OCI-LY3 (cell line): ENCODE measurements around the gene KCTD16.

Source experiments
- H2AFZ ChIP-seq: fragments of 200-600, 300-600 bp; shearing (Covaris generic); 2 replicates; pipeline ENCODE4 v1.6.0; 2014; ENCODE audit warnings: antibody characterized with exemption, low read depth, low read length
- H3K27ac ChIP-seq: fragments of 200-600, 300-600 bp; sonication (generic); 2 replicates; pipeline ENCODE4 v1.5.1; 2014; ENCODE audit warnings: mild to moderate bottlenecking, low read length, moderate library complexity, mixed read lengths
- H3K27me3 ChIP-seq: fragments of 200-600, 300-600 bp; sonication (generic); 2 replicates; pipeline ENCODE4 v1.6.1; 2014; ENCODE audit warnings: low read depth, low read length, mixed read lengths
- H3K36me3 ChIP-seq: fragments of 200-600, 300-600 bp; sonication (generic); replicated peaks from 2 replicates; pipeline ENCODE3; 2014; ENCODE audit warnings: low read depth, low read length, mixed read lengths
- H3K4me1 ChIP-seq: fragments of 300-600, 200-600 bp; sonication (generic); 2 replicates; pipeline ENCODE4 v1.6.1; 2014; ENCODE audit warnings: low read length, mixed read lengths
- H3K4me2 ChIP-seq: fragments of 200-600, 300-600 bp; sonication (generic); 2 replicates; pipeline ENCODE4 v1.6.1; 2014; ENCODE audit warnings: low read length, mixed read lengths
- H3K4me3 ChIP-seq: fragments of 300-600, 200-600 bp; sonication (generic); 2 replicates; pipeline ENCODE4 v1.5.1; 2014; ENCODE audit warnings: antibody characterized with exemption, mild to moderate bottlenecking, low read length, moderate library complexity
- H3K79me2 ChIP-seq: fragments of 300-600, 200-600 bp; shearing (Covaris generic); 2 replicates; pipeline ENCODE4 v1.6.1; 2014; ENCODE audit warnings: mild to moderate bottlenecking, low read length, mixed read lengths
- H3K9ac ChIP-seq: fragments of 300-600, 200-600 bp; shearing (Covaris generic); 2 replicates; pipeline ENCODE4 v1.6.0; 2014; ENCODE audit warnings: mild to moderate bottlenecking, low read length, moderate library complexity
- H3K9me3 ChIP-seq: fragments of 200-600, 300-600 bp; shearing (Covaris generic); 2 replicates; pipeline ENCODE4 v1.6.1; 2014; ENCODE audit warnings: low read length, mixed read lengths; ENCODE audit not compliant: insufficient read depth
- H4K20me1 ChIP-seq: fragments of 200-600, 300-600 bp; sonication (generic); 2 replicates; pipeline ENCODE4 v1.6.1; 2016; ENCODE audit warnings: low read length, mixed read lengths; ENCODE audit not compliant: insufficient read depth
- EZH2phosphoT487 ChIP-seq: fragments of 200-600 bp; shearing (Covaris generic); IDR thresholded peaks from 2 replicates; pipeline ENCODE4 v1.6.1; 2018; ENCODE audit warnings: antibody characterized with exemption, mixed run types, low read depth
- TF ChIP-seq, protein P1 (sequence below): fragments of 200-600, 300-600 bp; sonication (generic); IDR thresholded peaks from 2 replicates; pipeline ENCODE4 v1.5.1; 2014; ENCODE audit warnings: antibody characterized with exemption, low read length, low read depth

Gene KCTD16

DNA sequence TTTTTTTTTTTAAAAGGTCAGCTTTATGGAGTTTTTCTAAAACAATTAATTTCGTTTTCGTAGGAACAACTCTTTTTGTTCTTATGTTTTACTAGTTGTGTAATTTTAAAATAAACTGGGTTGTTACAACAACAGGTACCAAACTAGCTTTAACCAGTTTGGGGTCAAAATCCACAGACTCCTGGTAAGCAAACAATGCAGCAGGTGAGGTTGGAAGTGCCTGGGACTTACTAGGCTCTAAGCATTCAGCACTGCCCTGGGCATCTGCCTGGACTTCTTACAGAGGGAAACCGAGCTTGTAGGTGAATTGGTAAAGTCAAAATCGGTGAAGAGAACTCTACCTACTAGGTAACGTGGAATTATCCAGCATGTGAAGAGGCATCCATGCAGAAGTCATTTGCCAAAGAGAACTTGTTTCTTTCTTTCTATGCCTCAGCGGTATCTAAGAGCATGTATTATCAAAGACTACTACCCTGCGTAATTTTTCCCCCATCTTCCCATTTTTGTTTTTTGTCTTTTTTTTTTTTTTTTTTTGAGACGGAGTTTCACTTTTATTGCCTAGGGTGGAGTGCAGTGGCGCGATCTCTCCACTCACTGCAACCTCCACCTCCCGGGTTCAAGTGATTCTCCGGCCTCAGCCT lies 145.4 kb downstream of the KCTD16 start:
- Histone ChIP-seq H3K79me2 (no peaks in the 10 kb centered on the region), H3K36me3 (no peaks in the 10 kb centered on the region), H3K4me3 (no peak overlapping the region), H3K9ac (no peak overlapping the region), H3K9me3 (no peaks in the 10 kb centered on the region), H3K4me2 (no peak overlapping the region), H2AFZ (no peak overlapping the region), H4K20me1 (no peaks in the 10 kb centered on the region), H3K27ac (no peak overlapping the region), H3K27me3 (no peaks in the 10 kb centered on the region), H3K4me1 (no peaks in the 10 kb centered on the region)
- TF ChIP-seq, protein P1, sequence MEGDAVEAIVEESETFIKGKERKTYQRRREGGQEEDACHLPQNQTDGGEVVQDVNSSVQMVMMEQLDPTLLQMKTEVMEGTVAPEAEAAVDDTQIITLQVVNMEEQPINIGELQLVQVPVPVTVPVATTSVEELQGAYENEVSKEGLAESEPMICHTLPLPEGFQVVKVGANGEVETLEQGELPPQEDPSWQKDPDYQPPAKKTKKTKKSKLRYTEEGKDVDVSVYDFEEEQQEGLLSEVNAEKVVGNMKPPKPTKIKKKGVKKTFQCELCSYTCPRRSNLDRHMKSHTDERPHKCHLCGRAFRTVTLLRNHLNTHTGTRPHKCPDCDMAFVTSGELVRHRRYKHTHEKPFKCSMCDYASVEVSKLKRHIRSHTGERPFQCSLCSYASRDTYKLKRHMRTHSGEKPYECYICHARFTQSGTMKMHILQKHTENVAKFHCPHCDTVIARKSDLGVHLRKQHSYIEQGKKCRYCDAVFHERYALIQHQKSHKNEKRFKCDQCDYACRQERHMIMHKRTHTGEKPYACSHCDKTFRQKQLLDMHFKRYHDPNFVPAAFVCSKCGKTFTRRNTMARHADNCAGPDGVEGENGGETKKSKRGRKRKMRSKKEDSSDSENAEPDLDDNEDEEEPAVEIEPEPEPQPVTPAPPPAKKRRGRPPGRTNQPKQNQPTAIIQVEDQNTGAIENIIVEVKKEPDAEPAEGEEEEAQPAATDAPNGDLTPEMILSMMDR = no peak
- no peak for TF ChIP-seq EZH2phosphoT487

DNA sequence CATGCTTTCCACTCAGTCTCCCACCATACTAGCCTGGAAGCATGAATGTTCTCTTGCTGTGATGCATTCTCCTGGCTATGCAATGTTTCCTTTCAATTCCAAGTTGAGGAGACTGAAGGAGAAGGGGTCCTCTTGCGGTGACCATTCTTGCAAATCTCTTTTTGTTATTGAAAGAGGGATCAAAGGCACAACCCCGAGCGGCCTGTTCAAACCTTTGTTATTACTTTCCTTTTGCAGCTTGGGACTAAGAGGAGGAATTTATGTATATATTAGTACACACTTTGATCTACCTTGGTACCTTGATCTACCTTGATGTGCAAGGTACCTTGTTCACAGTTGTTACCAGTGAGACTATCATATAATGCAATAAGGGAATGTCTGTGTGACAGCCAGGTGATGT lies 147.3 kb downstream of the KCTD16 start:
- no peaks in the 10 kb centered on the region for H3K27me3 ChIP-seq
- H3K4me3 ChIP-seq = no peak overlapping the region
- H3K4me1 ChIP-seq = no peaks in the 10 kb centered on the region
- H3K79me2 ChIP-seq = no peaks in the 10 kb centered on the region
- H4K20me1 ChIP-seq = no peaks in the 10 kb centered on the region
- TF ChIP-seq, protein P1 = no peak
- TF ChIP-seq EZH2phosphoT487 = no peak
- no peaks in the 10 kb centered on the region for H3K9me3 ChIP-seq
- H3K4me2 ChIP-seq = no peak overlapping the region
- no peaks in the 10 kb centered on the region for H3K36me3 ChIP-seq
- no peak overlapping the region for H3K27ac ChIP-seq
- no peak overlapping the region for H2AFZ ChIP-seq
- H3K9ac ChIP-seq = no peak overlapping the region

DNA sequence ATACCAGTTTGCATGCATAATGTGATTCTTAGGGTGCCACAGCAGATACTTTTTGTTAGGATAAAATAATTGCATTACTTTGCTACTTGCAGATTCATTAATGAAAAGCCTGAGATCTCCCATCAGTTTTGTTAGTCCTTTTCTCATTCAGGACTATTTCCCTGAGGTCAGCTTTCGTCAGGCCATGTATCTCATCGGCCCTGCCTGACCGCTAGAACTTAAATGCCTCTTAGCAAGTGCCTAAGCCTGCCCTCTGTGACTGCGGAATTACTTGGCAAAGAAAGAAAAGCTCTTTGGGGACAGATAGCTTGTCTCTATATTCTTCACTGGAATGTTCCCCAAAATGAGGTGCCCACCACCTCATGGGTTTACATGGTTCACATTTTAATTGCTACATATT lies 147.8 kb downstream of the KCTD16 start:
- H2AFZ ChIP-seq = no peak overlapping the region

DNA sequence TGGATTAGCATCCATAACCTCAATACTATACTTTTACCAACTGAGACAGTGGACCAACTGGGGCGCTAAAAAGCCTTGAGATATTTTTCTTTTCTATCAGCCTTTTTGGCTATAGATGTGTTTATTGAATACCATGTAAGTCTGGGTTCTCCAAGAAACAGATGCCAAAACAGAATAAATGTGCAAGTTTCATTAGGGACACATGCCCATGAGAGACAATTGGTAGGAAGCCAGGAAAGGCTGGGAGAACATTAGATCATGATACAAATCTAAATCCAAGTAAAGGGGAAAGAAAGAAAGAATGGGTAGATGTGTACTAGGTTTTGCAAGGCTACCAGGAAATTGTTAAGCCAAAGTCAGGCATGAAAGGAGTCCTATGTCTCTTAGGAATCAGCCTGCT lies 152.5 kb downstream of the KCTD16 start:
- Histone ChIP-seq H3K36me3 (no peaks in the 10 kb centered on the region), H3K9ac (no peak overlapping the region), H3K27ac (no peak overlapping the region), H3K4me2 (no peak overlapping the region), H3K27me3 (no peaks in the 10 kb centered on the region), H3K9me3 (no peaks in the 10 kb centered on the region), H3K4me1 (no peaks in the 10 kb centered on the region), H3K79me2 (no peaks in the 10 kb centered on the region), H2AFZ (no peak overlapping the region), H3K4me3 (no peak overlapping the region), H4K20me1 (no peaks in the 10 kb centered on the region)
- TF ChIP-seq EZH2phosphoT487 = no peak
- TF ChIP-seq, protein P1 = no peak

More for the DNA sequence above, 147.8 kb downstream of the KCTD16 start:
- no peaks in the 10 kb centered on the region for H3K4me1 ChIP-seq
- H4K20me1 ChIP-seq = no peaks in the 10 kb centered on the region
- no peak for TF ChIP-seq EZH2phosphoT487
- TF ChIP-seq, protein P1 = no peak
- no peaks in the 10 kb centered on the region for H3K27me3 ChIP-seq
- no peaks in the 10 kb centered on the region for H3K36me3 ChIP-seq
- H3K4me2 ChIP-seq = no peak overlapping the region
- H3K9me3 ChIP-seq = no peaks in the 10 kb centered on the region
- H3K27ac ChIP-seq = no peak overlapping the region
- H3K4me3 ChIP-seq = no peak overlapping the region
- no peaks in the 10 kb centered on the region for H3K79me2 ChIP-seq
- no peak overlapping the region for H3K9ac ChIP-seq
